GM12891 (cell line): ENCODE results near the gene DLX3.

Source experiments
- POLR2A ChIP-seq: IDR thresholded peaks from 2 replicates; pipeline ENCODE4 v1.6.1; 2011; ENCODE audit warnings: low read depth, low read length, control low read depth
- POU2F2 ChIP-seq: IDR thresholded peaks from 2 replicates; pipeline ENCODE4 v1.6.1; 2011; ENCODE audit warnings: low read depth, mild to moderate bottlenecking, control low read depth, low read length, moderate library complexity
- SPI1 ChIP-seq: IDR thresholded peaks from 2 replicates; pipeline ENCODE4 v1.6.1; 2011; ENCODE audit warnings: low read depth, low read length, control low read depth
- TAF1 ChIP-seq: IDR thresholded peaks from 2 replicates; pipeline ENCODE4 v1.6.1; 2011; ENCODE audit warnings: low read depth, low read length, control low read depth

DNA sequence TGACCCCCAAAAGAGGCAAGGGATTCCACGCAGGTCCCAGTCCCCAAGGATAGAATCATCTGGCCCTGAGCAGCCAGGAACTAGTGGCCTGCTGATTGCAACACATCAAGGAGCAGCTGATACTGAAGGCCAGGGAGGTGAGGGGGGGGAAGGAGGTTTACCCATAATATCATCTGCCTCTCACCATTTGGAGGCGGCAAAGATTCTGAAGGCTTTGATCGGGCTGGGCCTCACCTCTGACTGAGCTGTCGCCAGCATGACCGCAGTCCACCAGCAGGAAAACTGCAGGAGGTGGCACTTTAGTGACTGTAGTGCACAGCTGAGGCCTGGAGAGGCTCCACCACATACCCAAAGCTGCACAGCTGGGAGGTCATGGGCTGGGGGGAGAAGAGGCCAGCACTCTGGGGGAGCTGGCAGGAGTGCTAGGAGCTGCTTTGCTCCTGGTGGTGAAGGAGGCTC is 40.4 kb upstream of the DLX3 start:
- TF ChIP-seq POLR2A (no peak), TAF1 (no peak), SPI1 (no peak), POU2F2 (no peak)
